ENCODE measurements around the gene VTI1B. TPM values are rescaled to one million over a fixed set of nuclear protein-coding genes. Genes with fewer than 3 reads are reported as not detected.

The VTI1B gene
- total and polyA plus RNA-seq, 2 of the 4 experiments (the other 2 are of a cell fraction) = 61.8 to 90.2 TPM

- DNase-seq (peak; percentile 72), ATAC-seq (ENCODE audit: low read depth) (peak; percentile 89)
- POLR2A ChIA-PET (ENCODE audit: unreplicated experiment) = no interaction called here
- H3K79me1 ChIP-seq (ENCODE audit: low read depth in 1 of 2, low read length in 2 of 2) = peaks cover 2 to 60% of the 10 kb centered on the region in 2 experiments; a peak in 2 of 4 replicates
- intact Hi-C loops (cut with micrococcal nuclease) (loop anchor here (1.0 to 5.0 kb wide), 5 partner anchors 49 to 240 kb away; partner anchors contain the start of gene PIGH), in situ Hi-C loops (cut with MboI; ENCODE audit: low sequenced_read_pairs) (loop anchor here (5.0 kb wide), 1 partner anchor 45 kb away; no protein-coding TSS in a partner anchor), dilution Hi-C loops (cut with HindIII; ENCODE audit: low sequenced_read_pairs, unreplicated experiment) (no loop called here)
- H3K23ac ChIP-seq (ENCODE audit: low read depth, low read length) = peak overlapping the region; percentile 39; the same call in 1 of the 2 replicates
- no TSS peak for BruUV-seq (replicated peaks)
- no peaks in the 10 kb centered on the region for H3K27me3 ChIP-seq (ENCODE audit: control insufficient read depth, insufficient read depth, low read length)
- H3K4ac ChIP-seq (ENCODE audit: low read depth, low read length) = no peak overlapping the region
- H2AFZ ChIP-seq (replicated peaks; ENCODE audit: low read length, poor library complexity) = no peak overlapping the region
- H4K91ac ChIP-seq (ENCODE audit: insufficient read depth, low read depth, low read length) = no peak overlapping the region
- WGBS, 2 experiments (ENCODE audit: extremely low coverage in 2 of 2, insufficient read length in 1 of 2) = no CpG with 5 or more reads among the region's 1 CpG
- H4K5ac ChIP-seq (ENCODE audit: low read depth, low read length) = no peak overlapping the region
- H3K36me3 ChIP-seq (ENCODE audit: control insufficient read depth, insufficient read depth, low read length) = no peaks in the 10 kb centered on the region
- 0 out of 2 replicates have a peak, but pooled peaks cover 6% of the 10 kb centered on the region for H3K9me1 ChIP-seq (ENCODE audit: insufficient read depth, low read length)
- H4K20me1 ChIP-seq (ENCODE audit: insufficient read depth, low read length) = peaks cover 51% of the 10 kb centered on the region
- no peak overlapping the region for H2BK20ac ChIP-seq (ENCODE audit: low read depth, low read length)
- no peak overlapping the region for H3K18ac ChIP-seq (ENCODE audit: low read depth, low read length)
- H3K4me2 ChIP-seq (ENCODE audit: low read depth, low read length) = no peak overlapping the region
- CTCF ChIA-PET = interaction anchor here (0.6 to 3.4 kb wide), 6 partner anchors 13 to 84 kb away, joined by 3 to 18 read pairs (median 3); partner anchors contain the start of gene ARG2
- H4K8ac ChIP-seq (ENCODE audit: low read depth in 2 of 2, low read length in 2 of 2) = no peak overlapping the region
- no peak overlapping the region for H3K56ac ChIP-seq (ENCODE audit: extremely low read depth, insufficient read depth, low read length)
- no peak overlapping the region for H2BK15ac ChIP-seq (ENCODE audit: low read depth, low read length)
- no peak overlapping the region for H3K4me3 ChIP-seq (ENCODE audit: insufficient read depth, low read depth, low read length)
- no peak overlapping the region for H2AK9ac ChIP-seq (replicated peaks; ENCODE audit: low read depth, low read length, poor library complexity)
- H3K9ac ChIP-seq (ENCODE audit: low read depth, low read length) = no peak overlapping the region
- no peaks in the 10 kb centered on the region for H3K9me3 ChIP-seq (ENCODE audit: control insufficient read depth, insufficient read depth, low read length)
- no peak overlapping the region for H3K14ac ChIP-seq (replicated peaks; ENCODE audit: low read depth, low read length)
- H2AK5ac ChIP-seq (ENCODE audit: low read depth, low read length) = no peak overlapping the region
- TF ChIP-seq BHLHE40 (IDR thresholded peaks at IDR 0.05; ENCODE audit: low read depth, low read length) = no peak
- no peak for TF ChIP-seq POLR2A (IDR thresholded peaks at IDR 0.05; ENCODE audit: low read depth, low read length)
- peak; percentile 88 for TF ChIP-seq RAD21 (IDR thresholded peaks at IDR 0.05; ENCODE audit: low read length)
- no peak for TF ChIP-seq RFX5 (IDR thresholded peaks at IDR 0.05; ENCODE audit: low read depth, low read length)
- peak; percentile 84 for TF ChIP-seq CTCF (conservative IDR thresholded peaks at IDR 0.05; ENCODE audit: low read depth, low read length)
- peak; percentile 94 for TF ChIP-seq SMC3 (IDR thresholded peaks at IDR 0.05; ENCODE audit: low read depth, low read length)
- H2BK5ac ChIP-seq (ENCODE audit: low read depth, low read length, poor library complexity, severe bottlenecking) = no peak overlapping the region
- H3K4me1 ChIP-seq (ENCODE audit: control insufficient read depth, insufficient read depth, low read length) = peaks cover 5% of the 10 kb centered on the region
- no peak overlapping the region for H2BK120ac ChIP-seq (ENCODE audit: low read depth, low read length)
- H3K27ac ChIP-seq (ENCODE audit: insufficient read depth, low read length) = no peak overlapping the region
Observed at GRCh38 chr14:67666750-67667449, 7.5 kb downstream of the VTI1B start.

Data from IMR-90 (cell line).